Activated naive CD4-positive, alpha-beta T cell treated with anti-CD3 and anti-CD28 coated beads, Interleukin-2, amount 10 ng/mL, durations not matched to agents 7 days and 5 days (primary cell): ENCODE data around the gene SNRNP200.

ENCODE experiments used
- CTCF ChIA-PET: fragments of 350-600 bp; sonication (Branson Sonifier 250); formaldehyde crosslinking; loops from one replicate; lab custom pipeline; 2021; ENCODE audit warnings: antibody characterized with exemption; lab: Charles Lee
- DNase-seq: peaks from one replicate; pipeline ENCODE4 v3.0.0-alpha.2; 2020
- H3K27ac Mint-ChIP-seq: one replicate; pipeline ENCODE4 v1.8.0; 2021; ENCODE audit warnings: mild to moderate bottlenecking, moderate library complexity, mixed read lengths
- H3K27me3 Mint-ChIP-seq: one replicate; pipeline ENCODE4 v1.8.0; 2021; ENCODE audit warnings: mild to moderate bottlenecking, mixed read lengths
- H3K36me3 Mint-ChIP-seq: one replicate; pipeline ENCODE4 v1.8.0; 2021; ENCODE audit warnings: mixed read lengths
- H3K4me1 Mint-ChIP-seq: one replicate; pipeline ENCODE4 v1.8.0; 2021; ENCODE audit warnings: mixed read lengths
- H3K4me3 Mint-ChIP-seq: one replicate; pipeline ENCODE4 v1.8.0; 2021; ENCODE audit warnings: mild to moderate bottlenecking, moderate library complexity, mixed read lengths
- H3K9me3 Mint-ChIP-seq: one replicate; pipeline ENCODE4 v1.8.0; 2021; ENCODE audit warnings: mixed read lengths

SNRNP200 gene

DNA sequence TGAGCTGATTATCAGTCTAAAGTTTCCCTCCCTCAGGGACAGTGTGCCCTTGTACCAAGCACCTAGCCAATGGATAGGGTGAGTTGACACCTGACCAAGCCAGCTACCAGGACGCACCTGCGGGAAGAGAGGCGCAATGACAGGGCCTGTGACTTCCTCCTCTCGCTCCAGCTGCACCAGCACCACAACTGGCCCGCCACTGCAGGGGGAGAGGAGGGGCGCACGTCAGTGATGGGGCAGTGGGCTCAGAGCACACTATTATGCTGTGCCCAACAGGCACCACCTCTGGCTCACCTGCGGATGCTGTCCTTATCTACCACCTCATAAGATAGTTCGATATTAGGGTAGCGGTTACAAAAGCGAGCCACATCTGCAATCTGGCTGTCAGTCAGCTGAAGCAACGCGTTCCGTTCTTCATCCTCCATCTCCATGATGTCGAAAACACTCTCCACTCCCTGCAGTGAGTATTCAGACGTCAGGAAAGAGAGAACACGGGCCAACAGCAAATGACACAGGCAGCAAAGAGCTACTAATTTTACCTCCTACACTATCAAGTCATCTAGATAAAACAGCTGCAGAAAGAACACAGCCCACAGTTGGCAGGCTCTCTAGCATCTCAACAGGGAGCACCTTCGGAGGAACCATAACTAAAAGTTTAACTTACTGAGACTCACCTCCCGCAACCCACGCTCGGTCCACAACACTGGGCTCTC, 28.4 kb downstream of the SNRNP200 start:
- Mint-ChIP-seq H3K27ac (no peak overlapping the region), H3K4me1 (no peaks in the 10 kb centered on the region)
- no peak for DNase-seq

GRCh38 chr2:96274355-96275056, 30.8 kb downstream of the SNRNP200 start:
- no peaks in the 10 kb centered on the region for H3K27me3 Mint-ChIP-seq
- DNase-seq = no peak
- no peaks in the 10 kb centered on the region for H3K9me3 Mint-ChIP-seq
- no peak overlapping the region for H3K4me3 Mint-ChIP-seq
- H3K4me1 Mint-ChIP-seq = no peaks in the 10 kb centered on the region
- CTCF ChIA-PET = interaction anchor here (1.0 kb wide), 1 partner anchor 67 kb away, joined by 3 read pairs; no protein-coding TSS in a partner anchor
- peaks cover 72% of the 10 kb centered on the region for H3K36me3 Mint-ChIP-seq
- no peak overlapping the region for H3K27ac Mint-ChIP-seq

More for the DNA sequence above, 28.4 kb downstream of the SNRNP200 start:
- CTCF ChIA-PET = interaction anchor here (1.0 to 1.9 kb wide), 2 partner anchors 10 to 254 kb away, joined by 3 to 8 read pairs; no protein-coding TSS in a partner anchor
- no peak overlapping the region for H3K4me3 Mint-ChIP-seq
- no peaks in the 10 kb centered on the region for H3K9me3 Mint-ChIP-seq
- H3K27me3 Mint-ChIP-seq = no peaks in the 10 kb centered on the region
- peaks cover 72% of the 10 kb centered on the region for H3K36me3 Mint-ChIP-seq

DNA sequence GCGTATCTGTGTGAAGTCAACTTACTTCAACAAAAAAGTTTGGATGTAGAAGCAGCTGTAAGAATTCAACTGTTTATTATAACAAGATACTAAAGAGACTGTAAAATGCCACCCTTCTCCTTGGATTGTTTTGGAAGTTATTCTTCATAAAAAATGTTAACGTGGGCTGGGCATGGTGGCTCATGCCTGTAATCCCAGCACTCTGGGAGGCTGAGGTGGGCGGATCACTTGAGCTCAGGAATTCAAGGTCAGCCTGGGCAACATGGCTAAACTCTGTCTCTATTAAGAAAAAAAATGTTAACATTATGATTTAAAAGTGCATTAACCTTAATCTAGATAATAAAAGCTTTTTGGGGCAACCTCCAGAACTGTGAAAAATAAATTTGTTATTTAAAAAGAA, 31.6 kb downstream of the SNRNP200 start:
- Mint-ChIP-seq H3K36me3 (peaks cover 70% of the 10 kb centered on the region), H3K27ac (no peak overlapping the region), H3K4me1 (no peaks in the 10 kb centered on the region), H3K27me3 (no peaks in the 10 kb centered on the region), H3K9me3 (no peaks in the 10 kb centered on the region), H3K4me3 (no peak overlapping the region)
- no peak for DNase-seq
- CTCF ChIA-PET = interaction anchor here (0.8 to 1.2 kb wide), 2 partner anchors 47 to 135 kb away, joined by 3 read pairs; partner anchors contain the start of gene ASTL

GRCh38 chr2:96271995-96272394, 33.4 kb downstream of the SNRNP200 start:
- Mint-ChIP-seq H3K4me1 (peaks cover 9% of the 10 kb centered on the region), H3K36me3 (peaks cover 65% of the 10 kb centered on the region), H3K27ac (no peak overlapping the region), H3K4me3 (no peak overlapping the region), H3K9me3 (no peaks in the 10 kb centered on the region), H3K27me3 (no peaks in the 10 kb centered on the region)
- CTCF ChIA-PET = interaction anchor here (1.1 kb wide), 1 partner anchor 11 kb away, joined by 3 read pairs; no protein-coding TSS in a partner anchor
- no peak for DNase-seq

DNA sequence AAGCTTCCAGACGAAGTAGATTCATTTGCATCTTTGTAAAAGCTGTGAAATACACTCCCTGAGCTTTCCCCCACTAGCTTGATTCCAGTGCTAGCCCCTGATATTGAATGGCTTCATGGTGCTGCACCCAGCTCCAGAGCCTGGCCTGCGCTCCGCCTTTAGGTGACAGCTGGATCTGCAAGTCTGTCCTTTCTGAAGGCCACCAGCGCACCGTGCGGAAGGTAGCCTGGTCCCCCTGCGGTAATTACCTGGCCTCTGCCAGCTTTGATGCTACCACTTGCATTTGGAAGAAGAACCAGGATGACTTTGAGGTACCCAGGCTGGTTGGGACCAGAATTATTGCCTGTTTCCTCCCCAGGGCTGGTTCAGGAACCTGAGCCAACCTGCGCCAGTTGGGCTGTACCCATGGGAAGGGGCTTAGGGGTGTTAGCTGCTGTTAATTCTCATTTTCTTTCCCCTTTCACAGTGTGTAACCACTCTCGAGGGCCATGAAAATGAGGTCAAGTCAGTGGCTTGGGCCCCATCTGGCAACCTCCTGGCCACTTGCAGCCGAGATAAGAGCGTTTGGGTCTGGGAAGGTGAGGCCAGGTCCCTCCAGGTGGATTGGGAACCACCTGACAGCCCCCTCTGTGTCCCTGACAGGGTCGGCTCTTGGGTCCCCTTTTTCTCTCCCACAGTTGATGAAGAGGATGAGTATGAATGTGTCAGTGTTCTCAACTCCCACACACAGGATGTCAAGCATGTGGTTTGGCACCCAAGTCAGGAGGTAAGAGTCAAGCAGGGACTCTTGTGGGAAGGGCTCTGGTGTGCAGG, 38.0 kb downstream of the SNRNP200 start:
- H3K36me3 Mint-ChIP-seq = peaks cover 43% of the 10 kb centered on the region

DNA sequence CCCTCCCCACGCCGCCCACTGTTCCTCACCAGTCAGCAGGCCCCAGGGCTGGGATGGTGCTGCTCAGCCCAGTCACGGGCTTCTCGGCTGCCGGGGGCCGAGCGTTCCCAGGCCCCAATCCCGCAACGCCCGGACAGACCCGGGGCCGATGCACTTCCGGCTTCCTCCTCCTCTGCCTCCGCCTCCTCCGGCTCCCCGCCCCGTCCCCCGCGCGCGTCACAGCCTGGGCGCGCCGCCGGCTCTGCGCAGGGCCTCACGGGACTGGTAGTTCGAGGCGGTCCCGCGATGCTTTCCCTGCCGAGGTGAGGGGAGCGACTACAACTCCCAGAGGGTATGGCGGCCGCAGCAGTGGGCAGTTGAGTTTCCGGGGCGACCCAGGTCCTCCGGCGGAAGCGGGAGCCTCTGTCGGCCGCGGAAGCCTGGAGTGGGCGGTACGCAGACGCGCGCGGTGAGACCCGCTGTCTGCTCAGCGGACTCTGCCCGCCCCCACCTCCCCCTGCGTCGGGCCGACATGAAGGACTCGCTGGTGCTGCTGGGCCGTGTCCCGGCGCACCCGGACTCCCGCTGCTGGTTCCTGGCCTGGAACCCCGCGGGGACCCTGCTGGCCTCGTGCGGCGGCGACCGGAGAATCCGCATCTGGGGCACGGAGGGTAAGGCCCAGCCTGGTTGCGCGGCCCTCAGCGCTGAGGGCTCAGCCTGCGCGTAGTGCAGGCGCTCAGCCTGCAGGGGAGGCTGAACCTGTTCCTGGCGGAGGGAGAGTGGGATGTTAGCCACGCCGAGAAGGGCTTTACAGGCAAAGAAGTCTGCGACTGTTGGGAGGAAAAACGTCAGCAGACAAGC, 39.3 kb downstream of the SNRNP200 start, which contains the start of the genes CIAO1 and TMEM127:
Gene CIAO1 (plus strand): TSS at position 386 of the 840 bp plus-strand sequence. CDS start 126 bp downstream, at position 512.
Gene TMEM127 (minus strand): TSS at position 158 of the 840 bp plus-strand sequence. CDS start 616 bp downstream, outside the sequence.
- no peaks in the 10 kb centered on the region for H3K9me3 Mint-ChIP-seq
- H3K27ac Mint-ChIP-seq = peak within 1 kb of the TSS; percentile 86
- no peaks in the 10 kb centered on the region for H3K27me3 Mint-ChIP-seq
- H3K36me3 Mint-ChIP-seq = peaks cover 39% of the 10 kb centered on the region
- CTCF ChIA-PET = interaction anchor here (0.5 to 1.8 kb wide), 9 partner anchors 11 to 274 kb away, joined by 3 to 23 read pairs (median 3); no protein-coding TSS in a partner anchor
- H3K4me3 Mint-ChIP-seq = peak within 1 kb of the TSS; percentile 91
- DNase-seq = peak; percentile 99
- H3K4me1 Mint-ChIP-seq = peaks cover 44% of the 10 kb centered on the region

More for the DNA sequence above, 38.0 kb downstream of the SNRNP200 start:
- CTCF ChIA-PET = interaction anchor here (0.7 to 2.2 kb wide), 17 partner anchors 10 to 274 kb away, joined by 3 to 23 read pairs (median 4); partner anchors contain the start of genes ASTL and STARD7
- no peaks in the 10 kb centered on the region for H3K9me3 Mint-ChIP-seq
- peak overlapping the region; percentile 82 for H3K4me3 Mint-ChIP-seq
- no peaks in the 10 kb centered on the region for H3K27me3 Mint-ChIP-seq
- peaks cover 35% of the 10 kb centered on the region for H3K4me1 Mint-ChIP-seq
- DNase-seq = peak; percentile 72
- H3K27ac Mint-ChIP-seq = peak overlapping the region; percentile 86

DNA sequence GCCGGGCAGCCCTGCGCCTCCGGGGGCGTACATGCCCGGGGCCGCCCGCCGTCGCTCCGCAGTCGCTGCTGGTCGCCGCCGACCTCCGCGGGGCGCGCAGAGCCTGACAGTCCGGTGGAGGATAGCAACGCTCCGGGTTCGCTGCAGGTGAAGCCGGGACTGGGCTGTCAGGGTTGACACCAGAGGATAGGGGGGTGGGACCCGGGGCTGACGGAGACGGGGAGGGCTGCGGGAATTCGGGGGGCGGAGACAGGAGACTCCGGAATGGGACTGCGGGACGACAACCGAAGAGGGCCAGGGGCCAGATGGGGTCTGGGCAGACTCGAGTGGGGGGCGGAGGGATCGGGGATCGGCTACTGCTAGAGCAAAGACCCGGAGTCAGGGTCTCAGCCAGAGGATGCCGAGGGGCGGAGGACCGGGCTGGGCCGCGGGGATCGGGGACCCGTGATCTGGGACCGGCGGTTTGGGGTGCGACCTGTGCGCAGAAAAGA, 40.0 kb downstream of the SNRNP200 start:
- peak overlapping the region; percentile 91 for H3K4me3 Mint-ChIP-seq
- peaks cover 45% of the 10 kb centered on the region for H3K36me3 Mint-ChIP-seq
- no peak for DNase-seq
- no peaks in the 10 kb centered on the region for H3K27me3 Mint-ChIP-seq
- H3K4me1 Mint-ChIP-seq = peaks cover 50% of the 10 kb centered on the region
- no peaks in the 10 kb centered on the region for H3K9me3 Mint-ChIP-seq
- CTCF ChIA-PET = interaction anchor here (0.5 to 1.8 kb wide), 4 partner anchors 37 to 273 kb away, joined by 3 read pairs; no protein-coding TSS in a partner anchor
- peak overlapping the region; percentile 86 for H3K27ac Mint-ChIP-seq

GRCh38 chr2:96264656-96265348, 40.5 kb downstream of the SNRNP200 start:
- H3K27me3 Mint-ChIP-seq = no peaks in the 10 kb centered on the region
- peaks cover 42% of the 10 kb centered on the region for H3K36me3 Mint-ChIP-seq
- peak; percentile 59 for DNase-seq
- H3K4me3 Mint-ChIP-seq = peak overlapping the region; percentile 91
- H3K4me1 Mint-ChIP-seq = peaks cover 56% of the 10 kb centered on the region
- CTCF ChIA-PET = interaction anchor here (0.8 to 2.1 kb wide), 6 partner anchors 11 to 126 kb away, joined by 3 to 11 read pairs (median 4); no protein-coding TSS in a partner anchor
- H3K9me3 Mint-ChIP-seq = no peaks in the 10 kb centered on the region
- peak overlapping the region; percentile 85 for H3K27ac Mint-ChIP-seq

GRCh38 chr2:96264086-96264485, 41.3 kb downstream of the SNRNP200 start:
- no peaks in the 10 kb centered on the region for H3K9me3 Mint-ChIP-seq
- no peaks in the 10 kb centered on the region for H3K27me3 Mint-ChIP-seq
- DNase-seq = no peak
- H3K27ac Mint-ChIP-seq = no peak overlapping the region
- H3K4me3 Mint-ChIP-seq = peak overlapping the region; percentile 91
- CTCF ChIA-PET = interaction anchor here (0.7 to 2.1 kb wide), 9 partner anchors 10 to 271 kb away, joined by 3 to 11 read pairs (median 4); no protein-coding TSS in a partner anchor
- H3K36me3 Mint-ChIP-seq = peaks cover 42% of the 10 kb centered on the region
- peaks cover 63% of the 10 kb centered on the region for H3K4me1 Mint-ChIP-seq

- Mint-ChIP-seq H3K27ac (no peak overlapping the region), H3K36me3 (peaks cover 32% of the 10 kb centered on the region)
Observed at GRCh38 chr2:96262306-96262705, 43.0 kb downstream of the SNRNP200 start.

GRCh38 chr2:96261328-96262003, 43.9 kb downstream of the SNRNP200 start:
- peak overlapping the region; percentile 49 for H3K27ac Mint-ChIP-seq
- H3K36me3 Mint-ChIP-seq = peaks cover 34% of the 10 kb centered on the region
- no peak overlapping the region for H3K4me3 Mint-ChIP-seq

More at GRCh38 chr2:96262306-96262705, 43.0 kb downstream of the SNRNP200 start:
- DNase-seq = no peak
- Mint-ChIP-seq H3K27me3 (no peaks in the 10 kb centered on the region), H3K9me3 (no peaks in the 10 kb centered on the region), H3K4me1 (peaks cover 76% of the 10 kb centered on the region), H3K4me3 (no peak overlapping the region)
- CTCF ChIA-PET = interaction anchor here (1.2 to 3.6 kb wide), 3 partner anchors 54 to 240 kb away, joined by 3 to 18 read pairs (median 4); partner anchors contain the start of gene ASTL

More at GRCh38 chr2:96261328-96262003, 43.9 kb downstream of the SNRNP200 start:
- Mint-ChIP-seq H3K9me3 (no peaks in the 10 kb centered on the region), H3K4me1 (peaks cover 78% of the 10 kb centered on the region), H3K27me3 (no peaks in the 10 kb centered on the region)
- CTCF ChIA-PET = interaction anchor here (0.6 to 3.6 kb wide), 10 partner anchors 11 to 239 kb away, joined by 3 to 18 read pairs (median 3); partner anchors contain the start of gene ASTL
- DNase-seq = no peak
